Calu3 (cell line): ENCODE results near the gene BCL2L13. TPM values are rescaled to one million over a fixed set of nuclear protein-coding genes. Genes with fewer than 3 reads are reported as not detected.

ENCODE experiments used
- BruUV-seq: library from RNA; stranded (reverse); fragments of 400-500 nt; replicated peaks from 2 replicates; lab custom pipeline; 2021; lab: Mats Ljungman, UMichigan
- CTCF ChIA-PET: fragments of 300-600 bp; sonication (Branson Sonifier 250); formaldehyde crosslinking; loops from one replicate; lab custom pipeline; 2022; ENCODE audit warnings: antibody characterized with exemption; lab: Charles Lee
- DNase-seq: peaks from one replicate; pipeline ENCODE4 v3.0.0; 2022
- H3K27ac Mint-ChIP-seq: one replicate; pipeline ENCODE4 v1.8.0; 2022; ENCODE audit warnings: mixed read lengths; ENCODE audit not compliant: unreplicated experiment
- H3K27me3 Mint-ChIP-seq: one replicate; pipeline ENCODE4 v1.8.0; 2022; ENCODE audit warnings: mixed read lengths; ENCODE audit not compliant: unreplicated experiment
- H3K36me3 Mint-ChIP-seq: one replicate; pipeline ENCODE4 v1.8.0; 2022; ENCODE audit warnings: mild to moderate bottlenecking, moderate library complexity, mixed read lengths; ENCODE audit not compliant: insufficient read depth, unreplicated experiment
- H3K4me1 Mint-ChIP-seq: one replicate; pipeline ENCODE4 v1.8.0; 2022; ENCODE audit warnings: mild to moderate bottlenecking, low read depth, mixed read lengths; ENCODE audit not compliant: unreplicated experiment
- H3K4me3 Mint-ChIP-seq: one replicate; pipeline ENCODE4 v1.8.0; 2022; ENCODE audit warnings: mild to moderate bottlenecking, low read depth, moderate library complexity, mixed read lengths; ENCODE audit not compliant: unreplicated experiment
- H3K9me3 Mint-ChIP-seq: one replicate; pipeline ENCODE4 v1.8.0; 2022; ENCODE audit warnings: low read depth, mixed read lengths; ENCODE audit not compliant: unreplicated experiment
- intact Hi-C: fragments of 100-400 bp; cut with micrococcal nuclease; formaldehyde crosslinking; loops from one replicate; pipeline ENCODE4 v1.10.0; 2022; ENCODE audit not compliant: unreplicated experiment
- total RNA-seq: library from RNA; stranded (reverse); gene quantifications from 2 replicates; pipeline ENCODE4 v1.2.3, GENCODE V29; 2022
- TF ChIP-seq, protein P1 (sequence below): fragments of 200-600 bp; IDR thresholded peaks from one replicate; pipeline ENCODE4 v1.8.0; 2022; ENCODE audit warnings: antibody characterized with exemption; ENCODE audit not compliant: unreplicated experiment

BCL2L13 gene
- total RNA-seq, 1 experiment from 2014 or later, result 49.3 TPM

DNA sequence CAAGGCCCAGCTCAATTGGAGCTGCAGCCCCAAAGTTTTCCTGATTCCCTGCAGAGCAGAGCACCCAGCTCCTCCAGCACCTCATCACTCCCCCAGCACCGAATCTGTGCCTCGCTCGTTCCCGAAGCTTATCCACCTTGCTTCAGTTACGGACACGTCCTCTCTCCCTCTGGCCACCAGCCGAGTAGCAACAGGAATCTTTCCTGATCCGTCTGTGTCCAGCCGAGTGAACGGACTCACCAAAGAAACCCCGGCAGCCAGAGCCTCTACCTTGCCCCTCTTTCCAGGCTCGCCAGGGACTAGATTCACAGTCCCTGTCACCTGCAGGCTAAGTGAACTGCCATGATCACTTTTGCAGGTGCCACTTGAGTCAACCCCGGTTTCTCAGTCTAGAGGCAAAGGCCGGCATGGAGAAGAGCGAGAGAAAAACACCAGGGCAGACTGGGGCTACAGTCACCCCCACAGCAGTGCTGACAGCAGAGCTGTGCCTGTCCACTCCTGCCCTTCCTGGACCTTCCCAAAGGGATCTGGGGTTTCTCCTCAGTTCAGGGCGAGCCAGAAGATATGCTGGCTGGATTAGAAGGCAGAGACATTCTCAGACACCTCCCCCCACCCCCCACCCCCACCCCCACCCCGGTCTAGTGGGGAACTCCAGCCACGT is 103.4 kb downstream of the BCL2L13 start:
- intact Hi-C loops, result loop anchor here (2.0 kb wide), 1 partner anchor 39 kb away; no protein-coding TSS in a partner anchor
- H3K27ac Mint-ChIP-seq, result no peak overlapping the region
- no peak for DNase-seq
- peaks cover 32% of the 10 kb centered on the region for H3K36me3 Mint-ChIP-seq
- no peaks in the 10 kb centered on the region for H3K9me3 Mint-ChIP-seq
- CTCF ChIA-PET, result interaction anchor here (0.7 to 3.1 kb wide), 12 partner anchors 10 to 184 kb away, joined by 3 to 68 read pairs (median 4); no protein-coding TSS in a partner anchor
- no peak overlapping the region for H3K4me3 Mint-ChIP-seq
- BruUV-seq, result no TSS peak
- TF ChIP-seq, protein P1, sequence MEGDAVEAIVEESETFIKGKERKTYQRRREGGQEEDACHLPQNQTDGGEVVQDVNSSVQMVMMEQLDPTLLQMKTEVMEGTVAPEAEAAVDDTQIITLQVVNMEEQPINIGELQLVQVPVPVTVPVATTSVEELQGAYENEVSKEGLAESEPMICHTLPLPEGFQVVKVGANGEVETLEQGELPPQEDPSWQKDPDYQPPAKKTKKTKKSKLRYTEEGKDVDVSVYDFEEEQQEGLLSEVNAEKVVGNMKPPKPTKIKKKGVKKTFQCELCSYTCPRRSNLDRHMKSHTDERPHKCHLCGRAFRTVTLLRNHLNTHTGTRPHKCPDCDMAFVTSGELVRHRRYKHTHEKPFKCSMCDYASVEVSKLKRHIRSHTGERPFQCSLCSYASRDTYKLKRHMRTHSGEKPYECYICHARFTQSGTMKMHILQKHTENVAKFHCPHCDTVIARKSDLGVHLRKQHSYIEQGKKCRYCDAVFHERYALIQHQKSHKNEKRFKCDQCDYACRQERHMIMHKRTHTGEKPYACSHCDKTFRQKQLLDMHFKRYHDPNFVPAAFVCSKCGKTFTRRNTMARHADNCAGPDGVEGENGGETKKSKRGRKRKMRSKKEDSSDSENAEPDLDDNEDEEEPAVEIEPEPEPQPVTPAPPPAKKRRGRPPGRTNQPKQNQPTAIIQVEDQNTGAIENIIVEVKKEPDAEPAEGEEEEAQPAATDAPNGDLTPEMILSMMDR, result no peak
- peaks cover 6% of the 10 kb centered on the region for H3K4me1 Mint-ChIP-seq
- no peaks in the 10 kb centered on the region for H3K27me3 Mint-ChIP-seq

DNA sequence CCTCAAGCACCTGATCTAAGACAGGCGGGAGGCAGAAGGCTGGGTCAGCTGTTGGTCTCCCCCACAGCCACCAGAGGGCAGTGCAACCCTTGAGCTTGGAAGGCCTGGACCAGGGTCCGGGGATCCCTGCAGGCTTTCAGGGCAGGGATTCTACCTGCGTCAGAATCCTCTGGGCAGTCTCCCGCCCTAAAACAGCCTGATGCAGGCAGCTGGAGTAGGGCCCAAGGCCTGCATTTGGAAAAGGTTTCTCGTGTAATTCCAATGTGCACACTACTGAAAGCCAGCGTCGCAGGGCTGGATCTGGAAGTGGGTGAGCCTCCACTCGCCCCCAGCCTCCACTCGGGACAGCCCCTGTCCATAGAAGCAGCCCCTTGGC is 104.0 kb downstream of the BCL2L13 start:
- H3K4me3 Mint-ChIP-seq, result no peak overlapping the region
- CTCF ChIA-PET, result interaction anchor here (0.7 to 3.1 kb wide), 11 partner anchors 11 to 184 kb away, joined by 3 to 68 read pairs (median 4); no protein-coding TSS in a partner anchor
- no peaks in the 10 kb centered on the region for H3K27me3 Mint-ChIP-seq
- TF ChIP-seq, protein P1, result peak; percentile 90
- no peaks in the 10 kb centered on the region for H3K9me3 Mint-ChIP-seq
- BruUV-seq, result no TSS peak
- peak; percentile 84 for DNase-seq
- intact Hi-C loops, result loop anchor here (2.0 kb wide), 1 partner anchor 38 kb away; no protein-coding TSS in a partner anchor
- H3K4me1 Mint-ChIP-seq, result peaks cover 6% of the 10 kb centered on the region
- H3K36me3 Mint-ChIP-seq, result peaks cover 27% of the 10 kb centered on the region
- no peak overlapping the region for H3K27ac Mint-ChIP-seq

GRCh38 chr22:17743661-17744411 is 105.3 kb downstream of the BCL2L13 start:
- H3K4me3 Mint-ChIP-seq, result no peak overlapping the region
- no peak overlapping the region for H3K27ac Mint-ChIP-seq
- no TSS peak for BruUV-seq
- intact Hi-C loops, result loop anchor here (2.0 kb wide), 1 partner anchor 37 kb away; no protein-coding TSS in a partner anchor
- H3K4me1 Mint-ChIP-seq, result peaks cover 6% of the 10 kb centered on the region
- DNase-seq, result no peak
- no peaks in the 10 kb centered on the region for H3K27me3 Mint-ChIP-seq
- H3K9me3 Mint-ChIP-seq, result no peaks in the 10 kb centered on the region
- CTCF ChIA-PET, result interaction anchor here (1.0 to 3.1 kb wide), 3 partner anchors 12 to 60 kb away, joined by 4 to 68 read pairs (median 4); no protein-coding TSS in a partner anchor
- H3K36me3 Mint-ChIP-seq, result peaks cover 24% of the 10 kb centered on the region
- TF ChIP-seq, protein P1, result no peak

GRCh38 chr22:17744430-17744829 is 105.9 kb downstream of the BCL2L13 start:
- CTCF ChIA-PET, result interaction anchor here (1.0 to 3.1 kb wide), 3 partner anchors 12 to 59 kb away, joined by 4 to 68 read pairs (median 4); no protein-coding TSS in a partner anchor
- H3K36me3 Mint-ChIP-seq, result peaks cover 24% of the 10 kb centered on the region
- TF ChIP-seq, protein P1, result no peak
- H3K27me3 Mint-ChIP-seq, result no peaks in the 10 kb centered on the region
- H3K4me3 Mint-ChIP-seq, result no peak overlapping the region
- peaks cover 9% of the 10 kb centered on the region for H3K4me1 Mint-ChIP-seq
- intact Hi-C loops, result no loop called here
- BruUV-seq, result no TSS peak
- H3K27ac Mint-ChIP-seq, result no peak overlapping the region
- no peak for DNase-seq
- H3K9me3 Mint-ChIP-seq, result no peaks in the 10 kb centered on the region
